Glutamatergic neuron (in vitro differentiated cells): ENCODE data around the gene RHOT2. TPM values are rescaled to one million over a fixed set of nuclear protein-coding genes. Genes with fewer than 3 reads are reported as not detected.
A peak's percentile ranks its signal among the peaks of the same experiment; 100 is the strongest.

Source experiments
- DNase-seq: peaks from one replicate; pipeline ENCODE4 v3.0.0; 2022
- H3K27ac Mint-ChIP-seq: one replicate; pipeline ENCODE4 v1.8.0; 2020; ENCODE audit warnings: mild to moderate bottlenecking, mixed read lengths, inconsistent platforms; ENCODE audit not compliant: unreplicated experiment
- H3K27me3 Mint-ChIP-seq: one replicate; pipeline ENCODE4 v1.8.0; 2020; ENCODE audit warnings: mild to moderate bottlenecking, moderate library complexity, mixed read lengths, inconsistent platforms; ENCODE audit not compliant: unreplicated experiment
- H3K36me3 Mint-ChIP-seq: one replicate; pipeline ENCODE4 v1.8.0; 2020; ENCODE audit warnings: mild to moderate bottlenecking, mixed read lengths, inconsistent platforms; ENCODE audit not compliant: unreplicated experiment
- H3K4me1 Mint-ChIP-seq: one replicate; pipeline ENCODE4 v1.8.0; 2020; ENCODE audit warnings: mild to moderate bottlenecking, low read depth, mixed read lengths, inconsistent platforms; ENCODE audit not compliant: unreplicated experiment
- H3K4me3 Mint-ChIP-seq: one replicate; pipeline ENCODE4 v1.8.0; 2020; ENCODE audit warnings: mild to moderate bottlenecking, mixed read lengths, inconsistent platforms; ENCODE audit not compliant: unreplicated experiment
- H3K9me3 Mint-ChIP-seq: one replicate; pipeline ENCODE4 v1.8.0; 2020; ENCODE audit warnings: mild to moderate bottlenecking, moderate library complexity, mixed read lengths, inconsistent platforms; ENCODE audit not compliant: unreplicated experiment
- CTCF ChIP-seq: fragments of 200-600 bp; sonication (generic); IDR thresholded peaks from one replicate; pipeline ENCODE4 v1.5.0; 2021; ENCODE audit not compliant: partially characterized antibody, unreplicated experiment
- long read RNA-seq: library from polyadenylated mRNA; unstranded; transcript quantifications from one replicate; pipeline ENCODE4 v2.0.0, GENCODE V29; 2020; ENCODE audit not compliant: unreplicated experiment
- total RNA-seq: library from RNA; stranded (reverse); fragmentation: NEBNext Ultra II Directional; extraction: Animal tissue kit (Norgen Biotek cat#: 25700); gene quantifications from one replicate; pipeline ENCODE4 v1.2.1, GENCODE V29; 2021; ENCODE audit not compliant: unreplicated experiment

Gene RHOT2
- total RNA-seq, result 208 TPM
- long read RNA-seq, transcript RHOT2-201 (19 exons, 2,539 nt), result major isoform, 21 of 98 reads
- long read RNA-seq, partial matches to known transcripts, result 7 of 98 reads
- long read RNA-seq, other reads (novel, unspliced or antisense), result 70 of 98 reads

DNA sequence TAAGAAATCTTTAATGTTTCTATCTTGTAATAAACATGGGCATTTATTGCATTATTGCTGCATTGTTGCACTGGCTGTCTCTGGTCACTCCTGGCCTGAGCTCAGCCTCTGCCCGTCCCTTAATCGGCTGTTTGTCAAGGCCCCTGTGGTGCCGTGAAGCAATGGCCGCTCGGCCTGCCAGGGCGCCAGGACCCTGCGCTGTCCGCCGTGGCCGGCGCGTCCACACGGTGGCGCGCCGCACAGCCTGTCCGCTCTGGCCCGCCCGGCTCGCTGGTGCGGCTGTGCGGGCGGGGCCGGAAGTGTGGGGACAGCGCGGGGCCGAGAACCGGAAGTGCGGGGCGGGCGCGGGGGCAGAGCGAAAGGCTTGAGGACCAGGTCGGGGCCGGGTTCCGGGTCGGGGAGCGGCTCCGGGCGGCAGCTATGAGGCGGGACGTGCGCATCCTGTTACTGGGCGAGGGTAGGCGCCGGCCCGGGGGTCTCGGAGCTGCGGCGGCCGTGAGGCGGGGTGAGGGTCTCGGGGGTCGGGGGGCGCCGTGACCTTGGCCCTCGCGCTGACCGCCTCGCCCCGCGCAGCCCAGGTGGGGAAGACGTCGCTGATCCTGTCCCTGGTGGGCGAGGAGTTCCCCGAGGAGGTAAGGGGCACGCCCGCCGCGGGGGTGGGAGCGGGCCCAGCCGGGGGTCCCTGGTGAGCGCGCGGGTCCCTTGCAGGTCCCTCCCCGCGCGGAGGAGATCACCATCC, at the start of gene RHOT2:
Gene RHOT2 (plus strand): TSS at position 353 of the 739 bp plus-strand sequence. CDS start 68 bp downstream, at position 421.
- DNase-seq, result peak; percentile 96
- Mint-ChIP-seq H3K4me3 (peak within 1 kb of the TSS; percentile 65), H3K27me3 (peaks cover 3% of the 10 kb centered on the region), H3K4me1 (peaks cover 2% of the 10 kb centered on the region), H3K27ac (peak within 1 kb of the TSS; percentile 76), H3K9me3 (peaks cover 2% of the 10 kb centered on the region), H3K36me3 (no peaks in the 10 kb centered on the region)
- peak; percentile 77 for TF ChIP-seq CTCF

GRCh38 chr16:619476-620100, 48.3 kb upstream of the RHOT2 start:
- DNase-seq, result no peak
- no peak for TF ChIP-seq CTCF
- no peak overlapping the region for H3K27ac Mint-ChIP-seq

DNA sequence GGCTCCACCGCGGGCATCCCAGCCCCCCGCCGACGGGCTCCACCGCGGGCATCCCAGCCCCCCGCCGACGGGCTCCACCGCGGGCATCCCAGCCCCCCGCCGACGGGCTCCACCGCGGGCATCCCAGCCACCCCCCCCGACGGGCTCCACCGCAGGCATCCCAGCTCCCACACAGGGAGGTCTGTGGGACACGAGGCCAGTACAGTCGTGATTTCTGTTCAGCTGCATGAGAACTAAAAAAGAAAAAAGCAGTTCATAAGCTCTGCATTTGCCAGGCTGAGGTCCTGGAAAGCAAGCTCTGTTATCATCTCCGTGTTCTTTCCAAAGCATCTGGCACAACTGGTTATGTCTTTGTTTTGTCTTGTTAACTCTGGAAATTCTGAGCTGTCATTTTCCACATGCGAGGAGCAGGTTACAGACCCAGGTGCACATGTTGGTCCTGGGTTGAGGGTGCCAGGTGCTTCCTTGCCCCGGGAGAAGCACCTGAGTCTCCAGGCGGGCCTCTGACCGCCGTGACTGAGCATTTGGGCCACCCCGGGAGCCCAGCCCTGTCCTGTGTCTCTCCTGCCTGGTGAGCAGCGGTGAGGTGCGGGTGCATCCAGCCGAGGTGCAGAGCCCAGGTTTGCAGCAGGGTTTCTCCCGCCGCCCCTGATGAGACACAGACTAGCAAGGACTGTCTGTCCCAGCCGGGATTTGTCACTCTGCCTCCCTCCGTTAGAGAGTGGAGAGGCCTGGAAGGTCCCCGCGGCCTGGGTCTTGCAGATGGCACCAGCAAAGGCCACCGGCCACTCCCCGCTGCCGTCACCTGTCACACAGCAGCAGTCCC, 47.0 kb upstream of the RHOT2 start:
- Mint-ChIP-seq H3K27ac (no peak overlapping the region), H3K27me3 (peaks cover 5% of the 10 kb centered on the region), H3K9me3 (peaks cover 8% of the 10 kb centered on the region), H3K36me3 (peaks cover 4% of the 10 kb centered on the region), H3K4me3 (no peak overlapping the region), H3K4me1 (peaks cover 23% of the 10 kb centered on the region)
- no peak for DNase-seq
- no peak for TF ChIP-seq CTCF

More at GRCh38 chr16:619476-620100, 48.3 kb upstream of the RHOT2 start:
- H3K36me3 Mint-ChIP-seq, result peaks cover 9% of the 10 kb centered on the region
- no peak overlapping the region for H3K4me3 Mint-ChIP-seq
- H3K27me3 Mint-ChIP-seq, result peaks cover 7% of the 10 kb centered on the region
- H3K9me3 Mint-ChIP-seq, result peaks cover 8% of the 10 kb centered on the region
- H3K4me1 Mint-ChIP-seq, result peaks cover 24% of the 10 kb centered on the region

DNA sequence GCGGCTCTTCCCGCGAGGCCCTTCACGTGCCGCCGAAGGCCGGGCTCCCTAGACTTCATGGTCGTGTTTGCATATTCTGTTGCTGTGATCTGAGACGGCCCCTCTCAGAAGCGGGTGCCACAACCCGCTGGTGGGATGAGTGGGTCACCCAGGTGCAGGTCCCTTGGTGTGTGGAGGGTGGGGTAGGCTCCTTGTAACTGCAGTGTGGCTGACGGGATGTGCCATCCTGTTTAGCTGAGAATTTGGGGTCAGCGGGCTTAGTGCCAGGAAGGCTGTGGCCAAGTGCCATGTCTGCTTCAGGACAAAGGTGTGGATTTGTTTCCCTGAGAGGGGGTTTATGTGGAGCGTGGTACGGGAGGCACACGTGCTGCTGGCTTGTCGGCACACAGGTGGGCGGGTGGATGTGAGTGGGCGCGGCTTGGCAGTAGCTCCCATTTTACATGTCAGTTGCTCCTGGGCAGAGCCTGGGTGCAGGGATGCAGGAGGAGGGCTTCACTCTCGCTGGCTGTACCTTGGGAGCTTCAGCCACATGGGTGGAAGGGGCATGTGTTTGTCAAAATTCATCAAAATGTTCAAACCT, 46.3 kb upstream of the RHOT2 start:
- no peak for DNase-seq
- peak overlapping the region; percentile 25 for H3K27ac Mint-ChIP-seq
- H3K9me3 Mint-ChIP-seq, result peaks cover 8% of the 10 kb centered on the region
- peak overlapping the region; percentile 38 for H3K4me3 Mint-ChIP-seq
- peaks cover 23% of the 10 kb centered on the region for H3K4me1 Mint-ChIP-seq
- no peak for TF ChIP-seq CTCF
- H3K27me3 Mint-ChIP-seq, result peaks cover 6% of the 10 kb centered on the region
- H3K36me3 Mint-ChIP-seq, result peaks cover 4% of the 10 kb centered on the region
